Measurements from ENCODE around the gene NACAD. TPM values are rescaled to one million over a fixed set of nuclear protein-coding genes. Genes with fewer than 3 reads are reported as not detected.
A peak's percentile ranks its signal among the peaks of the same experiment; 100 is the strongest.
"Not testable (repeated sequence)": the region's sequence is repeated elsewhere in the genome, so short reads cannot be mapped to it uniquely, and the experiment has no call there.

The NACAD gene
- total RNA-seq, 2 donors from 2014 or later, result 0.78 to 1.6 TPM

- intact Hi-C loops (cut with DNase I), result no loop called here
- Histone ChIP-seq H3K9me3 (no peaks in the 10 kb centered on the region), H3K27me3 (no peaks in the 10 kb centered on the region), H3K4me1 (no peaks in the 10 kb centered on the region), H3K4me3 (no peak overlapping the region), H3K27ac (no peak overlapping the region), H3K36me3 (replicated peaks in 1 of 2; ENCODE audit: insufficient read depth in 1 of 2, low read depth in 2 of 2) (no peaks in the 10 kb centered on the region)
- 57 to 70% methylated on average over 2 to 4 of the region's 4 CpGs for WGBS, 2 donors
- no peak for DNase-seq
- ATAC-seq, result no peak
- no peak for TF ChIP-seq CTCF (IDR thresholded peaks at IDR 0.05)
- no peak for TF ChIP-seq POLR2A (IDR thresholded peaks at IDR 0.05)
Measured at GRCh38 chr7:45117582-45117981, 28.8 kb upstream of the NACAD start.

- H3K9me3 ChIP-seq, result no peaks in the 10 kb centered on the region
- no peaks in the 10 kb centered on the region for H3K27me3 ChIP-seq
- DNase-seq (no peak), ATAC-seq (no peak)
- 57 to 86% methylated on average over 1 of the region's 1 CpG for WGBS, 2 donors
- no peak overlapping the region for H3K27ac ChIP-seq
- intact Hi-C loops (cut with DNase I), result no loop called here
- no peaks in the 10 kb centered on the region for H3K36me3 ChIP-seq (replicated peaks in 1 of 2; ENCODE audit: insufficient read depth in 1 of 2, low read depth in 2 of 2)
- TF ChIP-seq CTCF (IDR thresholded peaks at IDR 0.05), result no peak
- no peak for TF ChIP-seq POLR2A (IDR thresholded peaks at IDR 0.05)
- H3K4me3 ChIP-seq, result no peak overlapping the region
- H3K4me1 ChIP-seq, result peaks cover 7% of the 10 kb centered on the region
Measured at GRCh38 chr7:45116048-45116447, 27.3 kb upstream of the NACAD start.

- no peak overlapping the region for H3K27ac ChIP-seq
- H3K4me3 ChIP-seq, result no peak overlapping the region
- no peaks in the 10 kb centered on the region for H3K36me3 ChIP-seq (replicated peaks in 1 of 2; ENCODE audit: insufficient read depth in 1 of 2, low read depth in 2 of 2)
- ATAC-seq, result no peak
- H3K27me3 ChIP-seq, result no peaks in the 10 kb centered on the region
- DNase-seq, result no peak
- no peak for TF ChIP-seq POLR2A (IDR thresholded peaks at IDR 0.05)
- TF ChIP-seq CTCF (IDR thresholded peaks at IDR 0.05), result no peak
- intact Hi-C loops (cut with DNase I), result no loop called here
- H3K9me3 ChIP-seq, result no peaks in the 10 kb centered on the region
- peaks cover 18% of the 10 kb centered on the region for H3K4me1 ChIP-seq
Measured at GRCh38 chr7:45114926-45115325, 26.2 kb upstream of the NACAD start.

GRCh38 chr7:45114257-45114656 lies 25.5 kb upstream of the NACAD start:
- H3K27me3 ChIP-seq; H3K36me3 ChIP-seq (replicated peaks in 1 of 2; ENCODE audit: insufficient read depth in 1 of 2, low read depth in 2 of 2); H3K9me3 ChIP-seq; DNase-seq; H3K4me3 ChIP-seq; ATAC-seq; H3K27ac ChIP-seq; intact Hi-C loops (cut with DNase I): not testable (repeated sequence)
- WGBS, 2 donors, result 46 to 75% methylated on average over 1 of the region's 1 CpG
- H3K4me1 ChIP-seq, result peaks cover 19% of the 10 kb centered on the region

GRCh38 chr7:45112648-45113047 lies 23.9 kb upstream of the NACAD start:
- Histone ChIP-seq H3K4me3 (no peak overlapping the region), H3K27ac (peak overlapping the region in 2 of 4 donors; percentile 89 to 96), H3K4me1 (peaks cover 33% of the 10 kb centered on the region), H3K36me3 (replicated peaks in 1 of 2; ENCODE audit: insufficient read depth in 1 of 2, low read depth in 2 of 2) (peaks cover 0 to 10% of the 10 kb centered on the region in 2 donors), H3K9me3 (no peaks in the 10 kb centered on the region), H3K27me3 (no peaks in the 10 kb centered on the region)
- TF ChIP-seq CTCF (IDR thresholded peaks at IDR 0.05) (no peak), POLR2A (IDR thresholded peaks at IDR 0.05) (no peak)
- DNase-seq (no peak), ATAC-seq (no peak)
- 85 to 86% methylated on average over 1 of the region's 1 CpG for WGBS, 2 donors
- intact Hi-C loops (cut with DNase I), result no loop called here
